Liver (tissue), 9 donors: Measurements from ENCODE around the gene FCHO2. TPM values are rescaled to one million over a fixed set of nuclear protein-coding genes. Genes with fewer than 3 reads are reported as not detected.

ENCODE experiments used
- DNase-seq: peaks from one replicate; pipeline ENCODE4 v3.0.0-alpha.2; 2017; ENCODE audit warnings: low spot score
- H3K27ac ChIP-seq, 2 donors: one replicate each; pipeline ENCODE4 v1.7.0; 2013; ENCODE audit warnings: inconsistent platforms in 2 of 2, low read length in 2 of 2, control low read depth in 1 of 2, low read depth in 1 of 2, mild to moderate bottlenecking in 1 of 2
- H3K27me3 ChIP-seq, 4 donors: one replicate each; pipeline versions ENCODE4 v1.6.1 to v1.7.0; 2013; ENCODE audit warnings: low read length in 3 of 4, inconsistent platforms in 1 of 4, mild to moderate bottlenecking in 1 of 4, moderate library complexity in 1 of 4; ENCODE audit not compliant: control insufficient read depth in 4 of 4, insufficient read depth in 4 of 4
- H3K36me3 ChIP-seq, 4 donors: one replicate each; pipeline versions ENCODE4 v1.6.1 to v1.7.0; 2013; ENCODE audit warnings: low read length in 3 of 4, mild to moderate bottlenecking in 3 of 4, low read depth in 1 of 4, moderate library complexity in 1 of 4; ENCODE audit not compliant: control insufficient read depth in 4 of 4, insufficient read depth in 3 of 4
- H3K4me1 ChIP-seq, 4 donors: one replicate each; pipeline versions ENCODE4 v1.6.1 to v1.7.0; 2013; ENCODE audit warnings: low read length in 3 of 4, mild to moderate bottlenecking in 3 of 4, moderate library complexity in 1 of 4; ENCODE audit not compliant: control insufficient read depth in 4 of 4, insufficient read depth in 4 of 4
- H3K4me3 ChIP-seq, 3 donors: one replicate each; pipeline versions ENCODE4 v1.6.1 to v1.7.0; 2013; ENCODE audit warnings: low read length in 3 of 3, control low read depth in 1 of 3, low read depth in 1 of 3, mild to moderate bottlenecking in 1 of 3
- H3K9ac ChIP-seq, 2 donors: one replicate each; pipeline ENCODE4 v1.7.0; 2013; ENCODE audit warnings: low read length in 2 of 2, mild to moderate bottlenecking in 2 of 2, moderate library complexity in 2 of 2, control low read depth in 1 of 2, low read depth in 1 of 2
- H3K9me3 ChIP-seq, 4 donors: one replicate each; pipeline versions ENCODE4 v1.6.1 to v1.7.0; 2013; ENCODE audit warnings: low read length in 3 of 4; ENCODE audit not compliant: control insufficient read depth in 4 of 4
- EGR1 ChIP-seq, 2 donors: IDR thresholded peaks; 2 replicates each; pipeline ENCODE4 v1.6.1; 2016 to 2018; ENCODE audit warnings: antibody characterized with exemption in 2 of 2, low read depth in 2 of 2
- FOXA1 ChIP-seq: IDR thresholded peaks from 2 replicates; pipeline ENCODE4 v1.6.1; 2016; ENCODE audit warnings: antibody characterized with exemption
- FOXA2 ChIP-seq: IDR thresholded peaks from 2 replicates; pipeline ENCODE4 v1.6.1; 2016; ENCODE audit warnings: antibody characterized with exemption
- GABPA ChIP-seq, 2 donors: IDR thresholded peaks in 1 of 2; conservative IDR thresholded peaks in 1 of 2; 2 replicates each; pipeline ENCODE4 v1.6.1; 2016; ENCODE audit warnings: antibody characterized with exemption in 2 of 2, mild to moderate bottlenecking in 1 of 2, moderate library complexity in 1 of 2
- HNF4A ChIP-seq, 2 donors: conservative IDR thresholded peaks; 2 replicates each; pipeline ENCODE4 v1.6.1; 2016; ENCODE audit warnings: antibody characterized with exemption in 2 of 2, mild to moderate bottlenecking in 2 of 2
- HNF4G ChIP-seq: IDR thresholded peaks from 2 replicates; pipeline ENCODE4 v1.6.1; 2016; ENCODE audit warnings: antibody characterized with exemption
- NR2F2 ChIP-seq: IDR thresholded peaks from 2 replicates; pipeline ENCODE4 v1.6.1; 2016; ENCODE audit warnings: antibody characterized with exemption
- RXRA ChIP-seq, 2 donors: IDR thresholded peaks; 2 replicates each; pipeline ENCODE4 v1.6.1; 2017 to 2018; ENCODE audit warnings: antibody characterized with exemption in 2 of 2, mild to moderate bottlenecking in 1 of 2
- SP1 ChIP-seq: IDR thresholded peaks from 2 replicates; pipeline ENCODE4 v1.6.1; 2018; ENCODE audit warnings: antibody characterized with exemption, mild to moderate bottlenecking
- TAF1 ChIP-seq: conservative IDR thresholded peaks from 2 replicates; pipeline ENCODE4 v1.6.1; 2016; ENCODE audit warnings: antibody characterized with exemption, mild to moderate bottlenecking
- YY1 ChIP-seq: IDR thresholded peaks from 2 replicates; pipeline ENCODE4 v1.6.1; 2016; ENCODE audit warnings: antibody characterized with exemption, mild to moderate bottlenecking
- WGBS: extraction: QIAGEN DNeasy Blood & Tissue Kit; methylation state at CpG from one replicate; pipeline ENCODE4 v1.1.7; 2013; 5-methylcytosine and 5-hydroxymethylcytosine counted together
- polyA plus RNA-seq, 2 donors: library from polyadenylated mRNA; stranded (reverse) in 1 of 2; unstranded in 1 of 2; fragments of 200-250 nt in 1 of 2; fragments of >200 nt in 1 of 2; fragmentation: Nextera tagmentation in 1 of 2; extraction: Ambion mirVana in 1 of 2; gene quantifications; one replicate each; pipeline versions ENCODE4 v1.2.1 to v1.2.3, GENCODE V29; 2013 to 2015
- total RNA-seq, 2 donors: library from RNA; depleted of rRNA; stranded (reverse); fragments of >200 nt; gene quantifications; one replicate each; pipeline ENCODE4 v1.2.3, GENCODE V29; 2014
- TF ChIP-seq, protein P1 (sequence below): IDR thresholded peaks from 2 replicates; pipeline ENCODE4 v1.6.1; 2016; ENCODE audit warnings: antibody characterized with exemption, mild to moderate bottlenecking
- TF ChIP-seq, protein P2 (sequence below): IDR thresholded peaks from 2 replicates; pipeline ENCODE4 v1.6.1; 2016; ENCODE audit warnings: antibody characterized with exemption
- TF ChIP-seq, protein P3 (sequence below): fragments of 150-350 bp; IDR thresholded peaks from 2 replicates; pipeline ENCODE4 v1.5.1; 2017; ENCODE audit warnings: improper control_type of control experiment, low read depth, low read length; ENCODE audit not compliant: missing input control
- TF ChIP-seq, protein P4 (sequence below): IDR thresholded peaks from 2 replicates; pipeline ENCODE4 v1.6.1; 2016; ENCODE audit warnings: antibody characterized with exemption
- donor health status: healthy.
- donor health status: healthy.
- donor health status: healthy.
- donor health status: healthy.
- donor health status: healthy.

Gene FCHO2
- total and polyA plus RNA-seq, 4 donors: 5.3 to 37.5 (median 9.3) TPM

DNA sequence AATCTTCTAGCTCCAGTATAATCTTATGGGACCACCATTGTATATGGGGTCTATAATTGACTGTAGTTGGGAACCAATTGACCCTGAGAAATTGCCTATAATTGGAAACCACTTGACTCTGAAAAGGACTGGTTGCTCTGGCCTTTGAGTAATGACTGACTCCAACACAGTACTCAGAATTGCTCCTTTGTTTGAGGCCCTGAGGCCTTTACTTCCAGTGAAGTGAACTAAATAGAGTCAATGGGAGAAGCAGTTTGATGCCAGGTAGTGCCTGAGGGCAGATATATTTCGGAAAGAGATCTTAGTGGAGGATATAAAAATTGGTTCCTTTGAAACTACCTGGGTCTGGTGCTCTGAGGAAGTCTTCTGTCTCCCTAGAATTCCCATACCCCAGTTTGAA is 148.5 kb downstream of the FCHO2 start:
- H3K9me3 ChIP-seq: no peaks in the 10 kb centered on the region
- H3K36me3 ChIP-seq: no peaks in the 10 kb centered on the region
- WGBS: 95% methylated on average over 1 of the region's 1 CpG
- H3K27ac ChIP-seq: no peak overlapping the region
- no peak overlapping the region for H3K9ac ChIP-seq
- DNase-seq: no peak
- no peaks in the 10 kb centered on the region for H3K4me1 ChIP-seq
- TF ChIP-seq HNF4G: no peak
- no peak for TF ChIP-seq FOXA2
- TF ChIP-seq NR2F2: no peak
- TF ChIP-seq HNF4A (conservative IDR thresholded peaks at IDR 0.05): no peak
- H3K27me3 ChIP-seq: no peaks in the 10 kb centered on the region
- no peak overlapping the region for H3K4me3 ChIP-seq

DNA sequence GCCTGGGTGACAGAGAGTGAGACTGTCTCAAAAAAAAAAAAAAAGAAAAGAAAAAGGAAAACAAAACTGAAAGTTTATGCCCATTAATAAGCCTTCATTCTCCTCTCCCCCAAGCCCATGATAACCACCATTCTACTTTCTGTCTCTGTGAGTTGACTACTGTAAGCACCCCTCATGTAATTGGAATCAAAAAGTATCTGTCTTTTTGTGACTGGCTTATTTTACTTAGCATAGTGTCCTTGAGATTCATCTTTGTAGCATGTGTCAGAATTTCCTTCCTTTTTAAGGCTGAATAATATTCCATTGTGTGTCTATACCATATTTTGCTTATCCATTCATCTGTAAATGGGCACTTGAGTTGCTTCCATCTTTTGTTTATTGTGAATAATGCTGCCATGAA is 150.5 kb downstream of the FCHO2 start:
- no peak for TF ChIP-seq TAF1
- no peak for TF ChIP-seq YY1
- no peak for TF ChIP-seq EGR1 (IDR thresholded peaks at IDR 0.05; ENCODE audit: low read depth in 2 of 2)
- TF ChIP-seq, protein P1, sequence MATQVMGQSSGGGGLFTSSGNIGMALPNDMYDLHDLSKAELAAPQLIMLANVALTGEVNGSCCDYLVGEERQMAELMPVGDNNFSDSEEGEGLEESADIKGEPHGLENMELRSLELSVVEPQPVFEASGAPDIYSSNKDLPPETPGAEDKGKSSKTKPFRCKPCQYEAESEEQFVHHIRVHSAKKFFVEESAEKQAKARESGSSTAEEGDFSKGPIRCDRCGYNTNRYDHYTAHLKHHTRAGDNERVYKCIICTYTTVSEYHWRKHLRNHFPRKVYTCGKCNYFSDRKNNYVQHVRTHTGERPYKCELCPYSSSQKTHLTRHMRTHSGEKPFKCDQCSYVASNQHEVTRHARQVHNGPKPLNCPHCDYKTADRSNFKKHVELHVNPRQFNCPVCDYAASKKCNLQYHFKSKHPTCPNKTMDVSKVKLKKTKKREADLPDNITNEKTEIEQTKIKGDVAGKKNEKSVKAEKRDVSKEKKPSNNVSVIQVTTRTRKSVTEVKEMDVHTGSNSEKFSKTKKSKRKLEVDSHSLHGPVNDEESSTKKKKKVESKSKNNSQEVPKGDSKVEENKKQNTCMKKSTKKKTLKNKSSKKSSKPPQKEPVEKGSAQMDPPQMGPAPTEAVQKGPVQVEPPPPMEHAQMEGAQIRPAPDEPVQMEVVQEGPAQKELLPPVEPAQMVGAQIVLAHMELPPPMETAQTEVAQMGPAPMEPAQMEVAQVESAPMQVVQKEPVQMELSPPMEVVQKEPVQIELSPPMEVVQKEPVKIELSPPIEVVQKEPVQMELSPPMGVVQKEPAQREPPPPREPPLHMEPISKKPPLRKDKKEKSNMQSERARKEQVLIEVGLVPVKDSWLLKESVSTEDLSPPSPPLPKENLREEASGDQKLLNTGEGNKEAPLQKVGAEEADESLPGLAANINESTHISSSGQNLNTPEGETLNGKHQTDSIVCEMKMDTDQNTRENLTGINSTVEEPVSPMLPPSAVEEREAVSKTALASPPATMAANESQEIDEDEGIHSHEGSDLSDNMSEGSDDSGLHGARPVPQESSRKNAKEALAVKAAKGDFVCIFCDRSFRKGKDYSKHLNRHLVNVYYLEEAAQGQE: no peak
- no peak for TF ChIP-seq HNF4G
- no peak for TF ChIP-seq SP1
- TF ChIP-seq, protein P2, sequence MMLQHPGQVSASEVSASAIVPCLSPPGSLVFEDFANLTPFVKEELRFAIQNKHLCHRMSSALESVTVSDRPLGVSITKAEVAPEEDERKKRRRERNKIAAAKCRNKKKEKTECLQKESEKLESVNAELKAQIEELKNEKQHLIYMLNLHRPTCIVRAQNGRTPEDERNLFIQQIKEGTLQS: no peak
- TF ChIP-seq HNF4A (conservative IDR thresholded peaks at IDR 0.05): no peak
- TF ChIP-seq, protein P3, sequence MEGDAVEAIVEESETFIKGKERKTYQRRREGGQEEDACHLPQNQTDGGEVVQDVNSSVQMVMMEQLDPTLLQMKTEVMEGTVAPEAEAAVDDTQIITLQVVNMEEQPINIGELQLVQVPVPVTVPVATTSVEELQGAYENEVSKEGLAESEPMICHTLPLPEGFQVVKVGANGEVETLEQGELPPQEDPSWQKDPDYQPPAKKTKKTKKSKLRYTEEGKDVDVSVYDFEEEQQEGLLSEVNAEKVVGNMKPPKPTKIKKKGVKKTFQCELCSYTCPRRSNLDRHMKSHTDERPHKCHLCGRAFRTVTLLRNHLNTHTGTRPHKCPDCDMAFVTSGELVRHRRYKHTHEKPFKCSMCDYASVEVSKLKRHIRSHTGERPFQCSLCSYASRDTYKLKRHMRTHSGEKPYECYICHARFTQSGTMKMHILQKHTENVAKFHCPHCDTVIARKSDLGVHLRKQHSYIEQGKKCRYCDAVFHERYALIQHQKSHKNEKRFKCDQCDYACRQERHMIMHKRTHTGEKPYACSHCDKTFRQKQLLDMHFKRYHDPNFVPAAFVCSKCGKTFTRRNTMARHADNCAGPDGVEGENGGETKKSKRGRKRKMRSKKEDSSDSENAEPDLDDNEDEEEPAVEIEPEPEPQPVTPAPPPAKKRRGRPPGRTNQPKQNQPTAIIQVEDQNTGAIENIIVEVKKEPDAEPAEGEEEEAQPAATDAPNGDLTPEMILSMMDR: no peak
- TF ChIP-seq FOXA1: no peak
- TF ChIP-seq FOXA2: no peak
- no peaks in the 10 kb centered on the region for H3K9me3 ChIP-seq
- H3K27me3 ChIP-seq: no peaks in the 10 kb centered on the region
- no peaks in the 10 kb centered on the region for H3K4me1 ChIP-seq
- DNase-seq: no peak
- no peak overlapping the region for H3K4me3 ChIP-seq
- no peaks in the 10 kb centered on the region for H3K36me3 ChIP-seq
- H3K9ac ChIP-seq: no peak overlapping the region
- no peak overlapping the region for H3K27ac ChIP-seq

DNA sequence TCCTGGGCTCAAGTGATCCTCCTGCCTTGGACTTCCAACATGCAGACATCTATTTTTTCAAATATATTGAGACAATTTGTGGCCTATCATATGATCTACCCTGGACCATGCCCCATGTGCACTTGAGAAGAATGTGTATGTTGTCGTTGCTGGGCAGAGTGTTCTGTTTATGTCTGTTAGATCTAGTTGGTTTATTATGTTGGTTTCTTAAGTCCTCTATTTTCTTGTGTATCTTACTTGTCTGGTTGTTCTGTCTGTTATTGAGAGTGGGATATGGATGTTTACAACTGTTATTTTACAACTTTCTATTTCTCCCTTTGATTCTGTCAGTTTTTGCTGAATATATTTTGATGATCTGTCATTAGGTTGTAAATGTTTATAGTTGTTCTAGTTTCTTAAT is 154.3 kb downstream of the FCHO2 start:
- no peak overlapping the region for H3K4me3 ChIP-seq
- no peak overlapping the region for H3K9ac ChIP-seq
- DNase-seq: no peak
- H3K27me3 ChIP-seq: no peaks in the 10 kb centered on the region
- TF ChIP-seq GABPA (IDR thresholded peaks at IDR 0.05 in 1 of 2, conservative IDR thresholded peaks at IDR 0.05 in 1 of 2) (no peak), YY1 (no peak), HNF4G (no peak), RXRA (IDR thresholded peaks at IDR 0.05) (no peak), FOXA1 (no peak), HNF4A (conservative IDR thresholded peaks at IDR 0.05) (no peak), NR2F2 (no peak), TAF1 (no peak), SP1 (no peak)
- TF ChIP-seq, protein P3: no peak
- TF ChIP-seq, protein P4, sequence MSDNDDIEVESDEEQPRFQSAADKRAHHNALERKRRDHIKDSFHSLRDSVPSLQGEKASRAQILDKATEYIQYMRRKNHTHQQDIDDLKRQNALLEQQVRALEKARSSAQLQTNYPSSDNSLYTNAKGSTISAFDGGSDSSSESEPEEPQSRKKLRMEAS: no peak
- no peaks in the 10 kb centered on the region for H3K4me1 ChIP-seq
- H3K9me3 ChIP-seq: no peaks in the 10 kb centered on the region
- H3K36me3 ChIP-seq: no peaks in the 10 kb centered on the region
- no peak overlapping the region for H3K27ac ChIP-seq
- 90% methylated on average over 1 of the region's 1 CpG for WGBS
